ENCODE results near the gene RBM47.
"Not testable (repeated sequence)": the region's sequence is repeated elsewhere in the genome, so short reads cannot be mapped to it uniquely, and the experiment has no call there.

RBM47 gene

GRCh38 chr4:40575846-40576245 lies 53.8 kb downstream of the RBM47 start:
- H3K27ac ChIP-seq (ENCODE audit: low read length), result peak overlapping the region; percentile 10
- H3K4me3 ChIP-seq (ENCODE audit: low read depth in 1 of 2, low read length in 2 of 2), result no peak overlapping the region
- H3K4me1 ChIP-seq (ENCODE audit: control insufficient read depth in 1 of 2, insufficient read depth in 2 of 2, low read length in 2 of 2), result peaks cover 0 to 12% of the 10 kb centered on the region in 2 donors

GRCh38 chr4:40573593-40574311 lies 55.9 kb downstream of the RBM47 start:
- Histone ChIP-seq H3K27me3 (ENCODE audit: low read depth, low read length) (no peaks in the 10 kb centered on the region), H3K4me3 (ENCODE audit: low read depth in 1 of 2, low read length in 2 of 2) (no peak overlapping the region), H3K4me1 (ENCODE audit: control insufficient read depth in 1 of 2, insufficient read depth in 2 of 2, low read length in 2 of 2) (peaks cover 0 to 12% of the 10 kb centered on the region in 2 donors), H3K27ac (ENCODE audit: low read length) (peak overlapping the region; percentile 9), H3K36me3 (ENCODE audit: control insufficient read depth in 1 of 2, insufficient read depth in 2 of 2, low read length in 2 of 2) (no peaks in the 10 kb centered on the region), H3K9me3 (ENCODE audit: control insufficient read depth in 1 of 2, low read length in 2 of 2) (no peaks in the 10 kb centered on the region)

More at GRCh38 chr4:40575846-40576245, 53.8 kb downstream of the RBM47 start:
- Histone ChIP-seq H3K36me3 (ENCODE audit: control insufficient read depth in 1 of 2, insufficient read depth in 2 of 2, low read length in 2 of 2) (no peaks in the 10 kb centered on the region), H3K27me3 (ENCODE audit: low read depth, low read length) (no peaks in the 10 kb centered on the region), H3K9me3 (ENCODE audit: control insufficient read depth in 1 of 2, low read length in 2 of 2) (no peaks in the 10 kb centered on the region)

DNA sequence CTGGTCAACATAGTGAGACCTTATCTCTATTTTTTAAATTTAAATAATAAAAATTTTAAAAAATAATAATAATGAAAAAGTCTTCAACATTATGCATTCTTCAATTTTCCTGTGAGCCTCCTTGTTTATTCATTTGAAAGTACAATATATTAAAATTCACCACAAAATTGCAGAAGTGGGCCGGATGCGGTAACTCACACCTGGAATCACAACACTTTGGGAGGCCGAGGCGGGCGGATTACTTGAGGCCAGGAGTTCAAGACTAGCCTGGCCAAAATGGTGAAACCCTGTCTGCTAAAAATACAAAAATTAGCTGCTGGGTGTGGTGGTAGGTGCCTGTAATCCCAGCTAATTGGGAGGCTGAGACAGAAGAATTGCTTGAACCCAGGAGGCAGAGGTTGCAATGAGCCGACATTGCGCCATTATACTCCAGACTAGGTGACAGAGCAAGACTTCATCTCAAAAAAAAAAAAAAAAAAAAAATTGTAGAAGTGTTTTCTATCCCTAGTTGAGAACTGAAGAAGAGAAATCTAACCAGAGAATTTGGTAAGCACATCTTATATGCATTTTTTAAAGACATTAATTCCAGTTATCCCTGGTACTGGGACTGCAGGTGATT lies 56.9 kb downstream of the RBM47 start:
- Histone ChIP-seq H3K4me3 (ENCODE audit: low read depth in 1 of 2, low read length in 2 of 2) (no peak overlapping the region), H3K4me1 (ENCODE audit: control insufficient read depth in 1 of 2, insufficient read depth in 2 of 2, low read length in 2 of 2) (peaks cover 0 to 12% of the 10 kb centered on the region in 2 donors), H3K27ac (ENCODE audit: low read length) (no peak overlapping the region), H3K27me3 (ENCODE audit: low read depth, low read length) (no peaks in the 10 kb centered on the region), H3K9me3 (ENCODE audit: control insufficient read depth in 1 of 2, low read length in 2 of 2) (no peaks in the 10 kb centered on the region), H3K36me3 (ENCODE audit: control insufficient read depth in 1 of 2, insufficient read depth in 2 of 2, low read length in 2 of 2) (no peaks in the 10 kb centered on the region)

DNA sequence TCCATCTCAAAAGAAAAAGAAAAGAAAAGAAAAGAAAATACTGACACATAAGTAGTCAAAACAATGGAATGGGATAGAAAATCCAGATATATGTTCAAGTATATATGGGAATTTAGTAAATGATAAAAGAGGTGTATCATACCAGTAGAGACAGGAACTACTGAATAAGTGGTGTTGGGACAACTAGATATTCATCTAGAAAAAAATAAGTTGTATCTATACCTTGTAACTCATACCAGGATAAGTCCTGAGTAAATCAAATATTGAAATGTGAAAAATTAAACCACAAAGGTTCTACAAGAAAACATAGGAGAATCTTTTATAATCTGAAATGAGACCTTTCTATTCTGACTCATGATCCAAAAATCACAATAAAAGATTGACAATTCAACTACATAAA lies 58.5 kb downstream of the RBM47 start:
- no peaks in the 10 kb centered on the region for H3K9me3 ChIP-seq (ENCODE audit: control insufficient read depth in 1 of 2, low read length in 2 of 2)
- no peak overlapping the region for H3K27ac ChIP-seq (ENCODE audit: low read length)
- no peaks in the 10 kb centered on the region for H3K36me3 ChIP-seq (ENCODE audit: control insufficient read depth in 1 of 2, insufficient read depth in 2 of 2, low read length in 2 of 2)
- H3K4me3 ChIP-seq (ENCODE audit: low read depth in 1 of 2, low read length in 2 of 2), result no peak overlapping the region
- no peaks in the 10 kb centered on the region for H3K4me1 ChIP-seq (ENCODE audit: control insufficient read depth in 1 of 2, insufficient read depth in 2 of 2, low read length in 2 of 2)
- H3K27me3 ChIP-seq (ENCODE audit: low read depth, low read length), result no peaks in the 10 kb centered on the region

DNA sequence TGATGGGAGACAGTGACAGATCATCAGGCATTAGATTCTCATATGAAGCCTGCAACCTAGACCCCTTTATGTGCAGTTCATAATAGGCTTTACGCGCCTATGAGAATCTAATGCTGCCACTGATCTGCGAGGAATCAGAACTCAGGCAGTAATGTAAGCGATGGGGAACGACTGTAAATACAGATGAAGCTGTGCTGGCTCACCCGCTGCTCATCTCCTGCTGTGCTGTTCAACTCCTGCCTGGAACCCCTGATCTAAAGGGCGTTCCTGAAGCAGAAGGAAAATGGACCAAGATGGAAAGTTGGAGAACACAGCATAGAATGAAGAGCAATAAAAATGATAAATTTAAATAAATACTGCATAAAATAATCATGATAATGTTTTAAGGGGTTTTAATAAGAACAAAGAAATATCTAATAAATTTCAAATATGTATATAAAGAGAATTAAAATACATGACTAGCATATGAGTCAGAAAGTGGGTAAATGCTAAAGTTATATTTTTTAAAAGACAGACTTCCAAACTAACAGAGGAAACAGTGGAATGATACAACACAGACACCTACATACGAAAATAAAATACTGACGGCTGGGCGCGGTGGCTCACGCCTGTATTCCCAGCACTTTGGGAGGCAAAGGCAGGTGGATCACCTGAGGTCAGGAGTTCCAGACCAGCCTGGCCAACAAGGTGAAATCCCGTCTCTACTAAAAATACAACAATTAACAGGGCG lies 59.2 kb downstream of the RBM47 start:
- H3K4me3 ChIP-seq (ENCODE audit: low read depth in 1 of 2, low read length in 2 of 2), result no peak overlapping the region
- no peaks in the 10 kb centered on the region for H3K36me3 ChIP-seq (ENCODE audit: control insufficient read depth in 1 of 2, insufficient read depth in 2 of 2, low read length in 2 of 2)
- no peaks in the 10 kb centered on the region for H3K27me3 ChIP-seq (ENCODE audit: low read depth, low read length)
- H3K4me1 ChIP-seq (ENCODE audit: control insufficient read depth in 1 of 2, insufficient read depth in 2 of 2, low read length in 2 of 2), result no peaks in the 10 kb centered on the region
- no peak overlapping the region for H3K27ac ChIP-seq (ENCODE audit: low read length)
- H3K9me3 ChIP-seq (ENCODE audit: control insufficient read depth in 1 of 2, low read length in 2 of 2), result no peaks in the 10 kb centered on the region

DNA sequence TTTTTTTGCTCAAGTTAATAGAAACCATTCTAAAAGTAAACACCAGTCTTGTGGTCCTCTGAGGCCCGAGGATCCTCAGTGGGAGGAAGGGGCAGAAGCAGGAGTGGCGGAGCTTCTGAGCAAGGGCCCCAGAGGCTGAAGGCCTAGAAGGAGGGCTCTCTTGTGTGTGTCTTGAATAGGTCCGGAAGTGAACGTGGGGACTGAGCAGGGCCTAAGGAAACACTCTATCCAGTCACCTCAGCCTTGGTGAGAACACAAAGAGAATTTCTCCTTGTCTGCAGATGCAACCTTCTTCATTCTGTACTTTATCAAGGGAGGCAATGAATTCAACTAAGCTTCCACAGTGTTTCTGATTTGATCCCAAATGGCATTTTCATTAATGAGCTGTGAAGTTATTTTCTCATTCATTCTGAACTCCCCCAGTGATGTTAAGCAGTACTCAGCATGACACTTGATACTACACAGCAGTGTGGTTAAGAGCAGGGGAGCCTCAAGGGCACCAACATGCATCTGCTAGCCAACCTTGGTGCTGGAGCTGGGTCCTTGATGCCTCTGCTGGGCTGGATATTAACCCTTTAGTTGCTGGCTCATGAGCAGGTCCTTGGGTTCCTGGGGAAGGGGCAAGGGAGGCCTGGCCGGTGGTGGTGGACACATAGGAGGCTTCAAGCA lies 64.7 kb downstream of the RBM47 start:
- Histone ChIP-seq H3K36me3 (ENCODE audit: control insufficient read depth in 1 of 2, insufficient read depth in 2 of 2, low read length in 2 of 2) (no peaks in the 10 kb centered on the region), H3K27ac (ENCODE audit: low read length) (no peak overlapping the region), H3K4me1 (ENCODE audit: control insufficient read depth in 1 of 2, insufficient read depth in 2 of 2, low read length in 2 of 2) (no peaks in the 10 kb centered on the region), H3K4me3 (ENCODE audit: low read depth in 1 of 2, low read length in 2 of 2) (no peak overlapping the region), H3K9me3 (ENCODE audit: control insufficient read depth in 1 of 2, low read length in 2 of 2) (no peaks in the 10 kb centered on the region), H3K27me3 (ENCODE audit: low read depth, low read length) (no peaks in the 10 kb centered on the region)

GRCh38 chr4:40564004-40564403 lies 65.7 kb downstream of the RBM47 start:
- H3K27ac ChIP-seq (ENCODE audit: low read length), result no peak overlapping the region
- H3K4me3 ChIP-seq (ENCODE audit: low read depth in 1 of 2, low read length in 2 of 2), result no peak overlapping the region
- H3K36me3 ChIP-seq (ENCODE audit: control insufficient read depth in 1 of 2, insufficient read depth in 2 of 2, low read length in 2 of 2), result no peaks in the 10 kb centered on the region
- no peaks in the 10 kb centered on the region for H3K9me3 ChIP-seq (ENCODE audit: control insufficient read depth in 1 of 2, low read length in 2 of 2)
- no peaks in the 10 kb centered on the region for H3K4me1 ChIP-seq (ENCODE audit: control insufficient read depth in 1 of 2, insufficient read depth in 2 of 2, low read length in 2 of 2)
- no peaks in the 10 kb centered on the region for H3K27me3 ChIP-seq (ENCODE audit: low read depth, low read length)

GRCh38 chr4:40563401-40563800 lies 66.3 kb downstream of the RBM47 start:
- Histone ChIP-seq H3K27ac (ENCODE audit: low read length) (no peak overlapping the region), H3K36me3 (ENCODE audit: control insufficient read depth in 1 of 2, insufficient read depth in 2 of 2, low read length in 2 of 2) (no peaks in the 10 kb centered on the region), H3K27me3 (ENCODE audit: low read depth, low read length) (no peaks in the 10 kb centered on the region), H3K4me3 (ENCODE audit: low read depth in 1 of 2, low read length in 2 of 2) (no peak overlapping the region), H3K9me3 (ENCODE audit: control insufficient read depth in 1 of 2, low read length in 2 of 2) (no peaks in the 10 kb centered on the region), H3K4me1 (ENCODE audit: control insufficient read depth in 1 of 2, insufficient read depth in 2 of 2, low read length in 2 of 2) (no peaks in the 10 kb centered on the region)

DNA sequence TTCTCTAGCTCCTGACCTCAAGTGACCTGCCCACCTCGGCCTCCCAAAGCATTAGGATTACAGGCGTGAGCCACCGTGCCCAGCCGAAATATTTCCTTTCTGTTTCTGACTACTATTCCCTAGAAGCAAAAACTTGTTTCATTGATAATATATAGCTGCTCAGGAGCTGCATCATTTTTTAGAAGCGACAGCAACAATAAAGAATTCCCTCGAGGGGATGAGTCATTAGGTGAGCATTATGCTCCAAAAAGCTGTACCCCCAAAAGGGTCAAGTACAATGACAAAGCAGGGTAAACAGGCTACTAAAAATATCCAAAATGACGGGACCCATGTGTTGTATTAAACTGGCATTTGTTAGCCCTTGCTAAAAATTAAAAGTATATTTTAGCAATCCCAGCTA lies 67.0 kb downstream of the RBM47 start:
- no peaks in the 10 kb centered on the region for H3K9me3 ChIP-seq (ENCODE audit: control insufficient read depth in 1 of 2, low read length in 2 of 2)
- H3K36me3 ChIP-seq (ENCODE audit: control insufficient read depth in 1 of 2, insufficient read depth in 2 of 2, low read length in 2 of 2), result no peaks in the 10 kb centered on the region
- no peak overlapping the region for H3K27ac ChIP-seq (ENCODE audit: low read length)
- no peaks in the 10 kb centered on the region for H3K27me3 ChIP-seq (ENCODE audit: low read depth, low read length)
- no peak overlapping the region for H3K4me3 ChIP-seq (ENCODE audit: low read depth in 1 of 2, low read length in 2 of 2)
- no peaks in the 10 kb centered on the region for H3K4me1 ChIP-seq (ENCODE audit: control insufficient read depth in 1 of 2, insufficient read depth in 2 of 2, low read length in 2 of 2)

DNA sequence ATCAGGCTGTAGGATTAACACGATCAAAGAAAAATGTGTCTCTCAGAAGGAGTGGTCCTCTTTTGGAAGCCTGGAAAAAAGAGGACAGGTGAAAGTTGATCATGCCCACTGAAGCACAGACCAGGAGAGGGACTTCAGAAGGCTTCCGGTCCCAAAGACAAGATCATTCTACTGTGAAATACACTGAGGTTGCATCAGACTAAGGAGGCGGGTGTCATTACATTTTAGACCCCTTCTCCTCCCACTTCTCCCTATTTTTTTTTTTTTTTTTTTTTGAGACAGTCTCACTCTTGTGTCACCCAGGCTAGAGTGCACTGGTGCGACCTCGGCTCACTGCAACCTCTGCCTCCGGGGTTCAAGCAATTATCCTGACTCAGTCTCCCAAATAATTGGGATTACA lies 67.5 kb downstream of the RBM47 start:
- no peak overlapping the region for H3K4me3 ChIP-seq (ENCODE audit: low read depth in 1 of 2, low read length in 2 of 2)
- H3K9me3 ChIP-seq (ENCODE audit: control insufficient read depth in 1 of 2, low read length in 2 of 2), result no peaks in the 10 kb centered on the region
- no peak overlapping the region for H3K27ac ChIP-seq (ENCODE audit: low read length)
- no peaks in the 10 kb centered on the region for H3K4me1 ChIP-seq (ENCODE audit: control insufficient read depth in 1 of 2, insufficient read depth in 2 of 2, low read length in 2 of 2)
- H3K27me3 ChIP-seq (ENCODE audit: low read depth, low read length), result no peaks in the 10 kb centered on the region
- H3K36me3 ChIP-seq (ENCODE audit: control insufficient read depth in 1 of 2, insufficient read depth in 2 of 2, low read length in 2 of 2), result no peaks in the 10 kb centered on the region

DNA sequence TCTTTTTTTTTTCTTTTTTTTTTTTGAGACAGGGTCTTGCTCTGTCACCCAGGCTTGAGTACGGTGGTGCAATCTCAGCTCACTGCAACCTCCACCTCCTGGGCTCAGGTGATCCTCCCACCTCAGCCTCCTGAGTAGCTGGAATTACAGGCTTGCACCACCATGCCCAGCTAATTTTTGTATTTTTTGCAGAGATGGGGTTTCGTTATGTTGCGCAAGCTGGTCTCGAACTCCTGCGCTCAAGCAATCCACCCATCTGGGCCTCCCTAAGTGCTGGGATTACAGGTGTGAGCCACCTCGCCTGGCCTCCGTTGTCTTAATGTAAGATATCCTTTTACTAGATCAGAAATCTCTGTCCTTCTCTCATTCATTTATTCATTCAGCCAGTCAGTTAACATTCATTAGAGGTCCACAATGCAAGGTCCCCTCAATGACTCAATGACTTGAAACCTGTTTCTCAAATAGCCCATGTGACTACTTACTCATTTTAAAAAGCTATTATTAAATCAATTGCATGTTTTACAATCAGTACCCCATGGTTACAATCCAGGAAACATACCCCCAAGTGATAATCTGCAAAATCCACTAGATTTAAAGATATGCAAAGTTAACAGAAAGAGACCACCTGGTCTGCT lies 68.0 kb downstream of the RBM47 start:
- not testable (repeated sequence) for H3K4me1 ChIP-seq (ENCODE audit: control insufficient read depth in 1 of 2, insufficient read depth in 2 of 2, low read length in 2 of 2); H3K27me3 ChIP-seq (ENCODE audit: low read depth, low read length); H3K27ac ChIP-seq (ENCODE audit: low read length); H3K9me3 ChIP-seq (ENCODE audit: control insufficient read depth in 1 of 2, low read length in 2 of 2); H3K4me3 ChIP-seq (ENCODE audit: low read depth in 1 of 2, low read length in 2 of 2); H3K36me3 ChIP-seq (ENCODE audit: control insufficient read depth in 1 of 2, insufficient read depth in 2 of 2, low read length in 2 of 2)

All from muscle layer of duodenum (tissue), 2 donors.